NCI-H460 (cell line): ENCODE data around the gene GAB2. TPM values are rescaled to one million over a fixed set of nuclear protein-coding genes. Genes with fewer than 3 reads are reported as not detected.
A peak's percentile ranks its signal among the peaks of the same experiment; 100 is the strongest.
"Not testable (repeated sequence)": the region's sequence is repeated elsewhere in the genome, so short reads cannot be mapped to it uniquely, and the experiment has no call there.

Experiments used
- DNase-seq: peaks from one replicate; pipeline ENCODE4 v3.0.0-alpha.2; 2016; ENCODE audit warnings: low read depth; ENCODE audit errors: extremely low read depth
- total RNA-seq: library from RNA; depleted of rRNA; stranded (reverse); fragments of >200 nt; shearing (Covaris generic); gene quantifications from 2 replicates; pipeline ENCODE4 v1.2.3, GENCODE V29; 2014

The GAB2 gene
- total RNA-seq, 1 experiment from 2014 or later: 2.6 TPM

DNA sequence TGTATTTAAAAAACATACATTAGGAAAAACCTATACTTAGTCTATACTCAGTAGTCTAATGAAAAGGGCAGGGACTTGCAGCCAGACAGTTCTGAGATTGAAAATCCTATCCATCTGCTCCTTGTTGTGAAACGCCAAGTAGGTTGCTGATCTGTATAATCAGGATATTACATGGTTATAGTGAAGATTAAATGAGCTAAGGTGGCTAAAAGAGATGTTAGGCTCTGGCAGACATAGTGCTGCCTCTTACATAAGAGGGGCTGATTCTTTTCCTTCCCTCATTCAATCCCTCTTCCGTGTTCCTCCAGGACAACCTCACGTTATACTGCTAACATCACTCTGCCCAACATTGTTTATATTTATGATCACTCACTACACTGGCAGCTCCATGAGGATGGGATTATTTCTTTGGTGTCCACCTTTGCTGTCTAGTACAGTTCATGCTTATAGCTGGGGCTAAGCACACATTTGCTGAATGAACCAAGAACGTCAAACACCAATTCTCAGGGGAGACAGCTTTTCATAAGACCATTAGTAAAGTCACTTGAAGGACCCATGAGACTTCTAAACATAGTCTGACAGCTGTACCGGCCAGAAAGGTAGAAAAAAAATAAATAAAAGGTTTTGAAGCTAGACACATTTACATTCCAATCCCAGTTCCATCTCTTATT is 46.3 kb downstream of the GAB2 start:
- no peak for DNase-seq

DNA sequence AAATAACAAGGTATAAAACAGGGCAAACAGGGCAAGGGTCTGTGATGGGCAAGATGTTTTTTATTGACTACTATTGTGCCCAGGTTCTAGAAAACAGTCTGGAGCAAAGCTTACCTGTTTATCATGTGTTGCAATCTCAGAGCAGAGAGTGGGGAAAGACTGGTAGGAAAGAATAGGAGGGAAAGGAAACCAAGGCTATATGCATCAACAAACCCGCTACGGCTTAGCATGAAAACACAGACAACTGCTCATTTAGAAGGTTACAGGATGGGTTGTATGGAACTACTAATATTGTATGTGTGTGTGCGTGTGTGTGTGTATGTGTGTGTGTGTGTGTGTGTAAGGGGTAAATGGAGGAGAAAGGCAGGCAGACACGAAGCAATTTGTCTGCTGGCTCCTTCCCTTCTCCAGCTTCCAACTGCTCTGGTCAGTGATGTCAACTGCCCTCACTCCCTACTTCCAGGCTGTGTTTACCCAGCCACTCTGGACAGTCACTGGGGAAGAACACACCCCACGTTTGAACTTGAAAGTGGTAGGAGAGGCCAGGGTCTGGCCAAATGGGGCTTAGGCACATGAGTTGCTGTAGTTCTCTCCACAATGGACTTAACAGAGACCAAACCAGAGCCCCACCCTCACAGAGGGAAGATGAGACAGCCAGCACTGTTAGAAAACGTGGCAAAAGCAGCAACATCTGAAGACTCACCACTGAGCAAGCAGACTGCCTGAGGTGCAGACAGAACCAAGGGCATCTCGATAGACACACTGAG is 47.0 kb downstream of the GAB2 start:
- DNase-seq: no peak

DNA sequence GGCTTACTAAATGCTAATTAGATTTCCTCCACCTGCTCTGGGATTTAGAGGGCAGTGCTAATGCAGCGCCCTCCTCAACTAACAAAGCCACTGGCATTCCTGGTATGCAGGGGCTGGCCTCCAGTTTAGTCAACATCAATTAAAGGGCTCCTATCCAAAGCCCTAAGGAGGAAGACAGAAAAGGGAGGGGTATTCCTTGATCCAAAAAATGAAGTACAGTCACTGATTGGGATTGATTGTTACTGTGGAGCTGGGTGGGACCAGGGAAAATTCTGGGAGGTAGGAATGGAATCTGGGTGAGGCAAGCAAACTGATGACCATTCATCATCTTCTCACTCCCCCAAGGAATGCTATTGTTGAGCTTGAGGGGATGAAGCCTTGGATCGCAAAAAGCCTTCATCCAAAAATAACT is 52.2 kb downstream of the GAB2 start:
- DNase-seq: no peak

DNA sequence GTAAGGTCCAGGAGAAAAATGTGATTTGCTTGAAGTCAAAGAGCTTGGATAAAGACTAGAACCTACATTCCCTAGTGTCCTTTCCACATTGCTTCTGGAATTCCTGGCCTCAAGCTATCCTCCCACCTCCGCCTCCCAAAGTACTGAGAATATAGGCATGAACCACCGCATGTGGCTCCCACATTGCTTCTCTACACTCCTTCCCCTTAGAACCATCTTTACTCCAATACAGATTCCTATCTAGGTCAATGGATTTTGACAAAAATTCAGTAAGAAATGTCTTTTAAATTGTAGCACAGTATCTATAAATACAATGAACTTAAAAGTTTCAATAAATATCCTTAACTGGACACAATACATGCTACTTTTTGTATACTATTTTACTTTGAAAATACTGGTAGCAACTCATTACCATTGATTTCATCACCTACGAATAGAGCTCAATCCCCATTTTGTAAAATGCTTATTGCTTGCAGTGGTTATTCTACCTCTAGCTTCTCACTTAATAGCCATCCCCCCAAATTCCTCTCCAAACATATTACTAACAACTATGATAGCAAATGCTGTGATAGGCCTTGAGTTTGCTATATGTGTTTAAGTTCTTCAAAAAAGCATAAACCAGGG is 53.4 kb downstream of the GAB2 start:
- DNase-seq: no peak

DNA sequence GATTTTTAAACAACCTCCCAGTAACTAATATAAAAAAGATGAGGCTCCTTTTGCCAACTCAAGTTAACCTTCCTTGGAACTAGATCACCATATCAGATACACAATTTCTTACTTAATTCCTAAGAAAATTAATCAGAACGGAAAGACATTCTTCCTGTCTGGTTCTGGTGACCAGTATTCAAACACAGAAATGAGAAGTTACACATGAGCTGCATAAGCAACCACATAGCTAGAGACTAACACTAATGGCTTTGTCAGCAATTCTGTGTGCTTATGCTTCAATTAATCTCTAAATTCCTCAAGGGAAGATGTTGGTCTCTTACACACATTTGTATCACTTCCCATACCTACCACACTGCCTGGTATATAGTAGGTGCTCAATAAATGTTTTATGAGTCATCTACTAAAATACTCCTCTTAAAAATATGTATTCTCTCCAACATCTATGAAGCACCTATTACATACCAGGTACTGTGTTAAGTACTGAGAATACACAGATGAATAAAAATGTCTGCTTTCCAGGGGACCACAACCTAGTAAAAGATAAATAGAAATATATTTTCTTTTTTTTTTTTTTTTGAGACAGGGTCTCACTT is 54.5 kb downstream of the GAB2 start:
- no peak for DNase-seq

DNA sequence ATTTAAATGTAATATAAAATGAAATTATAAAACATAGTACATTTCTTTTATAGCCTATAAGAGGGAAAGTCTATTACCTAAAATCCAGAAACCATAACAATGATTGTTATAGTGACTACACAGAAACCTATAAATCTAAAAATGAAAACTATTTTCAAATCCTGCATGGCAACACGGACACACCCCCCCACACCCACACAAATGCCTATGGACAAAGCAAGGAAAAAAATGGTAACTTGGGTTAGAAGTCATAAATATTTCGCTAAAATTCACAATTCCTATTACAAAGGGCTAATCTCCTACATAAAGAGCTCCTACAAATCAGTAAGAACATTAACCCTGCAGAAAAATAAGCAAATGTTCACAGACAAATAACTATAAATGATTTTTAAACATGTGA is 56.4 kb downstream of the GAB2 start:
- DNase-seq: no peak

DNA sequence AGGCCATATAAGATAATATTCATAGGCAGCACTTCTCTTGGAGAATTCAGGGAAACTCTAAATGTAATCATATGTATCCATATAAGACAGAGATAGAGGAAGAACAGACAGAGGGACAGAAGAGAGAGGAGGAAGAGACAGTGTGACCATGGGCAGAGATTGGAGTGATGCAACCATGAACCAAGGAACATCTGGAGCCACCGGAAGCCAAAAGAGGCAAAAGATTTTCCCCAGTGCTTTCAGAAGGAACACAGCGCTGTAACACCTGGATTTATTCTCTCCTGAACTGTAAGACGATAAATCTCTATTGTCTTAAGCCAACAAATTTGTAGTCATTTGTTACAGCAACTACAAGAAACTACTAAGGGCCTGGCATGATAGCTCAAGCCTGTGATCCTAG is 57.7 kb downstream of the GAB2 start:
- DNase-seq: no peak

DNA sequence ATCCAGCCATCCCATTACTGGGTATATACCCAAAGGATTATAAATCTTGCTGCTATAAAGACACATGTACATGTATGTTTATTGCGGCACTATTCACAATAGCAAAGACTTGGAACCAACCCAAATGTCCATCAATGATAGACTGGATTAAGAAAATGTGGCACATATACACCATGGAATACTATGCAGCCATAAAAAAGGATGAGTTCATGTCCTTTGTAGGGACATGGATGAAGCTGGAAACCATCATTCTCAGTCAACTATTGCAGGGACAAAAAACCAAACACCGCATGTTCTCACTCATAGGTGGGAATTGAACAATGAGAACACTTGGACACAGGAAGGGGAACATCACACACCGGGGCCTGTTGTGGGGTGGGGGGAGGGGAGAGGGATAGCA is 59.7 kb downstream of the GAB2 start:
- DNase-seq: not testable (repeated sequence)

DNA sequence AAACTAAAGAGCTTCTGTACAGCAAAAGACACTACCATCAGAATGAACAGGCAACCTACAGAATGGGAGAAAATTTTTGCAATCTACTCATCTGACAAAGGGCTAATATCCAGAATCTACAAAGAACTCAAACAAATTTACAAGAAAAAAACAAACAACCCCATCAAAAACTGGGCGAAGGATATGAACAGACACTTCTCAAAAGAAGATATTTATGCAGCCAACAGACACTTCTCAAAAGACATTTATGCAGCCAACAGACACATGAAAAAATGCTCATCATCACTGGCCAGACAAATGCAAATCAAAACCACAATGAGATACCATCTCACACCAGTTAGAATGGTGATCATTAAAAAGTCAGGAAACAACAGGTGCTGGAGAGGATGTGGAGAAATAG is 60.2 kb downstream of the GAB2 start:
- not testable (repeated sequence) for DNase-seq

DNA sequence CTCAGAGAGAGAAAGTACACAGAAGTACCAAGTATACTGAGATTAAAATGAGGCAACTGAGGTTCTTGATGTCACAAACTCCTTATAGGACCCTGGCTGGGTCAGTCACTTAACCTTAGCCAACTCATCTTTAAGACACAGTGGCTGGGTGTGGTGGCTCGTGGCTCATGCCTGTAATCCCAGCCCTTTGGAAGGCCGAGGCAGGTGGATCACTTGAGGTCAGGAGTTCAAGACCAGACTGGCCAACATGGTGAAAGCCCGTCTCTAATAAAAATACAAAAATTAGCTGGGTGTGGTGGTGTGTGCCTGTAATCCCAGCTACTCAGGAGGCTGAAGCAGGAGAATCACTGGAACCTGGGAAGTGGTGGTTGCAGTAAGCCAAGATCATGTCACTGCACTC is 61.9 kb downstream of the GAB2 start:
- not testable (repeated sequence) for DNase-seq

DNA sequence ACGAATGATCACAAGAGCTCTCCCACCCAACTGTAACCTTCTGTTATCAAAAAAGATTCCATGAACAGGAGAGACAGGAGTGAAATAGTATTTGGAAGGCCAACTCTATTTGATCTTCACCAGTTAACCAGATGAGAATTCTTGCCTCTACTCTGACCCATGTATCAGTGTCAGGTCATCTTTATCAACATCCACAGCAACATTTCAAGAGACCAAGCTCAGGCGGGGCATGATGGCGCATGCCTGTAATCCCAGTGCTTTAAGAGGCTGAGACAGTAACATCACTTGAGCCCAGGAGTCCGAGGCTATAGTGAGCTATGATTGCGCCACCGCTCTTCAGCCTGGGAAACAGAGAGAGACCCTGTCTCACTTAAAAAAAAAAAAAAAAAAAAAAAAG is 62.3 kb downstream of the GAB2 start:
- no peak for DNase-seq

DNA sequence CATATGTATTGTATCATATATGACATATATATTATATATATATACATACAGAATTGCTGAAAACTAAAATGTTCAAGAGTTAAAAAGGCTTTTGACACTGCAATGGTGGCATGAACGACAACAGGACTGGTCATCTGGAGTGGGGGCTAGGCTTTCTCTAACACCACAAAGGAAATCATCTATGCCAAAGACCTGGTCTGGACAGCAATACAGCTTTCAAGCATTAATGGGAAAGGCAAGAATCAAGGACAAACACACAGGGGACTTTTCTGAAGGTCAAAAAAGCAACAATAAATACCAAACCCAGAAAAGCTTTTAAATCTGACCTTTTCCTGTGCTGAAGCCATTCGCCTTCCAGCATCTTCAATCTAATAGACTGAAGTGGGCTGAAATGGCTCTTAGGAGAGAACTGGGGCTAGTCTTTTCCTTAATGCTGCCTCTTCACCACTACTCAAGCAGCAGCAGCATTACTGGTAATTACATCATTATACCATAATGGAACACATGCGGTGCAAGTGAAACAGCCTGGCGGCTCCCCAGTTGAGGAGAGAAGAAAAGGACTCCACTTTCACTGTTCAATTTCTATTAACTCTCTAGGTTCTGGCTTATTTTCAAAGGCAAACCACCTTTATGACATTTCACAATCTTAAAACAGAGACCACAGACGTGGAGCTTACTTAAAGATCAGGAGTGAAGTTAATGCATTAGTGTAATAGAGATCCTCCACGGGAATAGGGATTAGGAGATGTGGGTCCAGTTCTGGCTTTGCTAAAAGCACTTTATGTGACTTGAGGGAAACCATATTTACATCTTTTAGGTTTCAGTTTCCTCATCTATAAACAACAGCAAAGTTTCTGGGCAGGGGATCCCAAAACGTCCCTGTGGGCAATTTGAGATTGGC is 63.0 kb downstream of the GAB2 start:
- peak; percentile 21 for DNase-seq

DNA sequence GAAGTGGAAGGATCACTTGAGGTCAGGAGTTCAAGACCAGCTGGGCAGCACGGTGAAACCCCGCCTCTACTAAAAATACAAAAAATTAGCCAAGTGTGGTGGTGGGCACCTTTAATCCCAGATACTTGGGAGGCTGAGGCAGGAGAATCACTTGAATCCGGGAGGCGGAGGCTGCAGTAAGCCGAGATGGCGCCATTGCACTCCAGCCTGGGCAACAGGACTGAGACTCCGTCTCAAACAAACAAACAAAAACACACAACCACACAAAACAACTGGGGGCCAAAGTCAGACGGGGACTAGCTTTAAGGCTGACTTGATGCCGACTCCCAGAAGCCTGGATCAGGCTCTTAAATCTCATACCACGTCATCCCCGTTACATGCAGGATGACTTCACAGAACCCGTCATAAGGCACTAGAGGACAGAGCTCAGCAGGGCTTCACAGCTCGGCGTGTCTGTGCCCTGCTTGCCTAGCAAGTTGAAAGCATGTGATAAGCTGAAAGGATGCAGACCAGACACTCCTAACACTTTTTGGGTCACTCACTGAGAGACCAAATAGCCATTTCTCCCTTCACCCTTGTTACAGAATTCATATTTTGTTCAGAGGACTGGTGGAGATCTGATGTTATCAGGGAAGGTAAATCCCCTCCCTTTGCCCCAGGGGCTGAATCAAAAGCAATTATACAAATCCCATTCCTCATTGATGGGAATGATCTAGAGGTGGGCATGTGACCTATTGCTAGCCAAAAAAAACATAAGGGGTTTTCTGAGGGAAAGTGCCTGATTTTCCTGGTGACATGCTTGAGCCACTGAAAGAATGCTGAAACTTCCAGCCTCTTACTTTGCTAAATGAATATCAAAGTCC is 65.4 kb downstream of the GAB2 start:
- no peak for DNase-seq

DNA sequence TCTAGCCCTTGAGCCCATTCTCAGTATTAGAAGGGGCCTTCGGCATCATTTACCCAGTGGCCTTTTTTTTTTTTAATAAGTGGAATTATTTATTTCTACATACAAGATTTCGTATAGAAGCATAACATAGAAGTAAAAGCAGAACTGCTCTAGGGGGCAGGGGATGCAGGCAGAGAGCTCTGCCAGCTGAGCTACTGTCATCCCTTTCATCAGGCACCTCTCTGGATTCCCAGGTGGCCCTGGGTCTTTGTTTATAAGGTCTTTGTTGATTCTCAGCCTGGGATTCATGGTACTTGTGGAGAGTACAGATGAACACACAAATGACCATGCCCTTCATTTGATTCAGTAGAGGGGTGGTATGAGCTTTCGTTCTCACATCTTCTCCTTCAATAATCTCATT is 66.4 kb downstream of the GAB2 start:
- DNase-seq: no peak

DNA sequence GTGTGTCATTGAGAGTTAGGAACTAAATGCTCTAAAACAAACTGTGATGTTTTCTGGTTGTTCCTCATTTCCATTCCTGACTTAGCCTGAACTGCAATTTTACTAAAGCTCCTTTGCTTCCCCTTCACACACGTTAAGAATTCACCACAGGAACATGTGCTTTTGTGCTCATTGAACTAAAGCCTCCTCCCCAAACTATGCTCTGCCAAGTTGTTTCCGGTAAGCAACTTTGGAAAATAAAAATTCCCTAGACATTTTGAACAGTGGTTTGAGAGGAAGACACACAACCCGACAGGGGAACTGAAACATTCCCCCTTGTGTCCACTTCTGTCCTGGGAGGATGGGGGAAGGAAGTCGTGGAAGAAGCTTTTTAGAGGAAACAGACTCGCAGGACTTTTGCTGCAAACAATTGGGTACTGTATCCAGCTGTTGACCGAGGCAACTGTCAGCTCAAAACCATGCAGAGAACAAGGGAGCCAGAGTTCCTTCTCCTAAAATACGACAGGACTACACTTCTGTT is 66.9 kb downstream of the GAB2 start:
- no peak for DNase-seq

DNA sequence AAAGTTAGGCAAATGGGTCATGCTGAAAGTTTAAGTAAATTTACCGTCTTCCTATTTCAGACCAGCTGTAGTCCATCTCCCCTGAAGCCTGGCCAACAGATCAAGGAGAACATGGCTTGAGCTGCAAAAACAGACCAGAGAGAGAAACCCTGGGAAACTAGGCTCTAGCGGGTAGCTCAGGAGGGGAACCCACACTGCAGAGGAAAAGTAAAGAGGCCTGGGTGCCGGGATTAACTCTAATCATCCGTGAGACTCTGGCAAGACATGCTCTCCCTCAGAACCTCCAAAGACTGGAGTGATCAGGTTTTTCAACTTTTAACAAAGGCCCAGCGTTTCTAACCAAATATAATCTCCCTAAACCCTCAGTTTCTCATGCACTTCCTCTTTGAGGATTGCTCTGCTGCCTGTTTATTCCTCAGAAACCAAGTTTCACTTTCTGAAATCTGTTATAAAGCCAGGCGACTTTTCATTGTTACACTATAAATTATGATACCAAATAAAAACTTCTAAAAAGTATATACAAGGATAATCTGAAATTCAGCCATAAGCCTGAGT is 67.5 kb downstream of the GAB2 start:
- no peak for DNase-seq

DNA sequence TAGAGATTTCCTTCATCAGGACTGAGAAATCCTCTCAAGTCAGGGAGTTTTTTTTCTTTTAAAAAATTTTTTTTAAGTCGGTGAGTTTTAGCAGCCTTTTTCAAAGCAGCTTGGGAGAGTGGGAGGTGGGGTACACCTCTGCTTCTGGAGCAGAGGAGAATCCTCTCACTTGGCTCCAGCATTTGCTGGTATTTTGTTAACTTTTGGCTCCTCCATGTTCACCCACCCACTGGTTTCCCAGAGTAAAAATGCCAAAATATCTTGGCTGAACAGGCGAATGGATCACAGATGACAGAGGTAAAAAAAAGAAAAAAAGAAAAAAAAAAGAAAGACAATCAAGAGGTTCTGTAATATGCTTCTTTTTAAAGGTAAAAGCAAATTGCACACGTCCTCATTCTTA is 68.0 kb downstream of the GAB2 start:
- DNase-seq: no peak

DNA sequence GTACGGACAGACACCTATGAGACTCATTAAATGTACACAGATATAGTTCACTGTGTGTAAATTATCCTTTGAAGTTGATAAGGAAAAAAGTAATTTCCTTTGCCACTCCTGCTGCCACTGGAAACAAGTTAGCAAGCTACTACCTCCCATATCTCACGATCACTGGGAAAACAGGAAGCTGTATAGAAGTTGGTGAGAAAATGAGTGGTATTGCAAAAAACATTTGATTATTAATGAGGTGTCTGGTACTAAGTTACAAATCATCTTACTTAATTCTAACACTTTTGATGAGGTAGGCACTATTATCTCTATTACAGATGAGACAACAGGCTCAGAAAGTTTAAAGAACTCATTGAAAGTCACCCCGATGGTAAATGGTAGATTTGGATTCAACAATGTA is 68.5 kb downstream of the GAB2 start:
- DNase-seq: no peak

DNA sequence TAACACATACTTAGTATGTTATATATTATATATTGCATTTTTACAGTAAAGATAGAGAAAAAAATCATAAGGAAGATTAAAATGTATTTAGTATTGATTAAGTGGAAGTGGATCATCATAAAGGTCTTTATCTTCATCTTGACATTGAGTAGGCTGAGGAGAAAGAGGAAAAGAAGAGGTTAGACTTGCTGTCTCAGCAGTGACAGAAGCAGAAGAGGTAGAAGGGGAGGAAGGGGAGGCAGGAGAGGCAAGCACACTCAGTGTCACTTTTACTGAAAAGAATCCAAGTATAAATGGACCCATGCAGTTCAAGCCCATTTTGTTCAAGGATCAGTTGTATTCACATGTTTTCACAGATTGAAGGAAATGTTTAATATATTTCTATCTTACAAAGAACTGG is 69.7 kb downstream of the GAB2 start:
- no peak for DNase-seq
